PC-9 (cell line): ENCODE measurements around the gene MZT1. TPM values are rescaled to one million over a fixed set of nuclear protein-coding genes. Genes with fewer than 3 reads are reported as not detected.
A peak's percentile ranks its signal among the peaks of the same experiment; 100 is the strongest.

ENCODE experiments used
- BruUV-seq: library from RNA; stranded (reverse); fragments of 400-500 nt; replicated peaks from 2 replicates; lab custom pipeline; 2021; lab: Mats Ljungman, UMichigan
- CTCF ChIA-PET: fragments of 300-600 bp; sonication (Branson Sonifier 250); formaldehyde crosslinking; loops from one replicate; lab custom pipeline; 2022; ENCODE audit warnings: antibody characterized with exemption; lab: Charles Lee
- POLR2A ChIA-PET: fragments of 300-600 bp; sonication (Branson Sonifier 250); formaldehyde crosslinking; loops from one replicate; lab custom pipeline; 2022; ENCODE audit warnings: antibody characterized with exemption; ENCODE audit not compliant: unreplicated experiment; lab: Charles Lee
- DNase-seq, 2 experiments: peaks; one replicate each; pipeline versions ENCODE4 v3.0.0 to v3.0.0-alpha.2; 2015 to 2022; ENCODE audit warnings: mixed read lengths in 1 of 2
- H2AFZ ChIP-seq: fragments of 200-600 bp; sonication (generic); 2 replicates; pipeline ENCODE4 v1.8.1; 2017; ENCODE audit warnings: antibody characterized with exemption
- H3F3A ChIP-seq: fragments of 200-600 bp; sonication (generic); 2 replicates; pipeline ENCODE4 v1.8.1; 2017; ENCODE audit warnings: antibody characterized with exemption, mild to moderate bottlenecking, low read depth; ENCODE audit not compliant: insufficient read depth
- H3K27ac ChIP-seq: fragments of 200-600 bp; sonication (generic); 2 replicates; pipeline ENCODE4 v1.6.1; 2016; ENCODE audit warnings: mixed run types
- H3K27me3 ChIP-seq: fragments of 200-600 bp; sonication (generic); 2 replicates; pipeline ENCODE4 v1.6.1; 2016; ENCODE audit warnings: low read depth, mixed run types; ENCODE audit not compliant: insufficient read depth
- H3K36me3 ChIP-seq: fragments of 200-600 bp; sonication (generic); 2 replicates; pipeline ENCODE4 v1.6.1; 2016; ENCODE audit warnings: low read depth, mixed run types
- H3K4me1 ChIP-seq: fragments of 200-600 bp; sonication (generic); replicated peaks from 2 replicates; pipeline ENCODE4 v1.6.1; 2016; ENCODE audit warnings: mixed run types; ENCODE audit not compliant: insufficient read depth
- H3K4me2 ChIP-seq: fragments of 200-600 bp; sonication (generic); 2 replicates; pipeline ENCODE4 v1.6.1; 2017; ENCODE audit warnings: mixed run types
- H3K4me3 ChIP-seq: fragments of 200-600 bp; sonication (generic); 2 replicates; pipeline ENCODE4 v1.6.1; 2016; ENCODE audit warnings: mixed run types
- H3K79me2 ChIP-seq: fragments of 200-600 bp; sonication (generic); 2 replicates; pipeline ENCODE4 v1.6.1; 2017; ENCODE audit warnings: low read depth, mixed run types
- H3K9me2 ChIP-seq: fragments of 200-600 bp; sonication (generic); 2 replicates; pipeline ENCODE4 v1.8.1; 2017; ENCODE audit warnings: mild to moderate bottlenecking; ENCODE audit not compliant: insufficient read depth
- H3K9me3 ChIP-seq: fragments of 200-600 bp; sonication (generic); 2 replicates; pipeline ENCODE4 v1.8.1; 2016; ENCODE audit warnings: low read depth; ENCODE audit not compliant: insufficient read depth
- H4K20me1 ChIP-seq: fragments of 200-600 bp; sonication (generic); 2 replicates; pipeline ENCODE4 v1.8.1; 2017; ENCODE audit not compliant: insufficient read depth
- CTCF ChIP-seq: fragments of 200-600 bp; sonication (generic); conservative IDR thresholded peaks from 2 replicates; pipeline ENCODE4 v1.6.1; 2017; ENCODE audit warnings: mixed run types, antibody characterized with exemption, mild to moderate bottlenecking, moderate library complexity
- EZH2 ChIP-seq: fragments of 200-600 bp; sonication (generic); IDR thresholded peaks from 2 replicates; pipeline ENCODE4 v1.8.0; 2017; ENCODE audit warnings: antibody characterized with exemption, low read depth
- intact Hi-C: fragments of 100-400 bp; cut with micrococcal nuclease; formaldehyde crosslinking; loops from one replicate; pipeline ENCODE4 v1.10.0; 2022; ENCODE audit not compliant: unreplicated experiment
- total RNA-seq: library from RNA; stranded (reverse); gene quantifications from 2 replicates; pipeline ENCODE4 v1.2.3, GENCODE V29; 2021

MZT1 gene
- total RNA-seq, 1 experiment from 2014 or later, result 21.0 TPM

GRCh38 chr13:72696579-72696978 is 30.9 kb downstream of the MZT1 start:
- no peaks in the 10 kb centered on the region for H3K36me3 ChIP-seq
- BruUV-seq, result no TSS peak
- no peaks in the 10 kb centered on the region for H3K4me1 ChIP-seq
- no peak overlapping the region for H2AFZ ChIP-seq
- POLR2A ChIA-PET, result no interaction called here
- H3K4me3 ChIP-seq, result no peak overlapping the region
- no peaks in the 10 kb centered on the region; the same call in 1 of the 2 replicates for H3F3A ChIP-seq
- H3K4me2 ChIP-seq, result no peak overlapping the region
- DNase-seq, result no peak
- no peaks in the 10 kb centered on the region for H3K9me3 ChIP-seq
- H3K9me2 ChIP-seq, result no peaks in the 10 kb centered on the region
- no peak overlapping the region for H3K27ac ChIP-seq
- CTCF ChIA-PET, result interaction anchor here (0.6 kb wide), 1 partner anchor 43 kb away, joined by 12 read pairs; no protein-coding TSS in a partner anchor
- intact Hi-C loops, result loop anchor here (5.0 kb wide), 2 partner anchors 1454 to 1734 kb away; no protein-coding TSS in a partner anchor
- H3K27me3 ChIP-seq, result no peaks in the 10 kb centered on the region
- no peaks in the 10 kb centered on the region for H3K79me2 ChIP-seq
- peak; percentile 62 for TF ChIP-seq CTCF
- TF ChIP-seq EZH2, result no peak
- H4K20me1 ChIP-seq, result no peaks in the 10 kb centered on the region

GRCh38 chr13:72694314-72694713 is 33.1 kb downstream of the MZT1 start:
- Histone ChIP-seq H3K9me3 (no peaks in the 10 kb centered on the region), H3K4me3 (no peak overlapping the region), H3F3A (no peaks in the 10 kb centered on the region; the same call in 1 of the 2 replicates), H4K20me1 (no peaks in the 10 kb centered on the region), H2AFZ (no peak overlapping the region), H3K27me3 (no peaks in the 10 kb centered on the region), H3K36me3 (no peaks in the 10 kb centered on the region), H3K27ac (no peak overlapping the region), H3K79me2 (no peaks in the 10 kb centered on the region), H3K4me1 (no peaks in the 10 kb centered on the region), H3K9me2 (no peaks in the 10 kb centered on the region), H3K4me2 (no peak overlapping the region)
- intact Hi-C loops, result no loop called here
- ChIA-PET CTCF (no interaction called here), POLR2A (no interaction called here)
- no peak for DNase-seq
- TF ChIP-seq EZH2 (no peak), CTCF (no peak)
- no TSS peak for BruUV-seq

GRCh38 chr13:72693832-72694231 is 33.6 kb downstream of the MZT1 start:
- Histone ChIP-seq H3K27ac (no peak overlapping the region), H3F3A (no peaks in the 10 kb centered on the region; the same call in 1 of the 2 replicates), H4K20me1 (no peaks in the 10 kb centered on the region), H3K9me3 (no peaks in the 10 kb centered on the region), H3K36me3 (no peaks in the 10 kb centered on the region), H3K79me2 (no peaks in the 10 kb centered on the region), H3K27me3 (no peaks in the 10 kb centered on the region), H3K9me2 (no peaks in the 10 kb centered on the region), H3K4me3 (no peak overlapping the region), H3K4me2 (no peak overlapping the region), H3K4me1 (no peaks in the 10 kb centered on the region), H2AFZ (no peak overlapping the region)
- TF ChIP-seq EZH2 (no peak), CTCF (no peak)
- no peak for DNase-seq
- ChIA-PET CTCF (no interaction called here), POLR2A (no interaction called here)
- intact Hi-C loops, result no loop called here
- no TSS peak for BruUV-seq
